OCI-LY3 (cell line): ENCODE measurements around the gene TSPYL1.

ENCODE experiments used
- H2AFZ ChIP-seq: fragments of 200-600, 300-600 bp; shearing (Covaris generic); 2 replicates; pipeline ENCODE4 v1.6.0; 2014; ENCODE audit warnings: antibody characterized with exemption, low read depth, low read length
- H3K27ac ChIP-seq: fragments of 200-600, 300-600 bp; sonication (generic); 2 replicates; pipeline ENCODE4 v1.5.1; 2014; ENCODE audit warnings: mild to moderate bottlenecking, low read length, moderate library complexity, mixed read lengths
- H3K27me3 ChIP-seq: fragments of 200-600, 300-600 bp; sonication (generic); 2 replicates; pipeline ENCODE4 v1.6.1; 2014; ENCODE audit warnings: low read depth, low read length, mixed read lengths
- H3K36me3 ChIP-seq: fragments of 200-600, 300-600 bp; sonication (generic); replicated peaks from 2 replicates; pipeline ENCODE3; 2014; ENCODE audit warnings: low read depth, low read length, mixed read lengths
- H3K4me1 ChIP-seq: fragments of 300-600, 200-600 bp; sonication (generic); 2 replicates; pipeline ENCODE4 v1.6.1; 2014; ENCODE audit warnings: low read length, mixed read lengths
- H3K4me2 ChIP-seq: fragments of 200-600, 300-600 bp; sonication (generic); 2 replicates; pipeline ENCODE4 v1.6.1; 2014; ENCODE audit warnings: low read length, mixed read lengths
- H3K4me3 ChIP-seq: fragments of 300-600, 200-600 bp; sonication (generic); 2 replicates; pipeline ENCODE4 v1.5.1; 2014; ENCODE audit warnings: antibody characterized with exemption, mild to moderate bottlenecking, low read length, moderate library complexity
- H3K79me2 ChIP-seq: fragments of 300-600, 200-600 bp; shearing (Covaris generic); 2 replicates; pipeline ENCODE4 v1.6.1; 2014; ENCODE audit warnings: mild to moderate bottlenecking, low read length, mixed read lengths
- H3K9ac ChIP-seq: fragments of 300-600, 200-600 bp; shearing (Covaris generic); 2 replicates; pipeline ENCODE4 v1.6.0; 2014; ENCODE audit warnings: mild to moderate bottlenecking, low read length, moderate library complexity
- H3K9me3 ChIP-seq: fragments of 200-600, 300-600 bp; shearing (Covaris generic); 2 replicates; pipeline ENCODE4 v1.6.1; 2014; ENCODE audit warnings: low read length, mixed read lengths; ENCODE audit not compliant: insufficient read depth
- H4K20me1 ChIP-seq: fragments of 200-600, 300-600 bp; sonication (generic); 2 replicates; pipeline ENCODE4 v1.6.1; 2016; ENCODE audit warnings: low read length, mixed read lengths; ENCODE audit not compliant: insufficient read depth
- EZH2phosphoT487 ChIP-seq: fragments of 200-600 bp; shearing (Covaris generic); IDR thresholded peaks from 2 replicates; pipeline ENCODE4 v1.6.1; 2018; ENCODE audit warnings: antibody characterized with exemption, mixed run types, low read depth
- TF ChIP-seq, protein P1 (sequence below): fragments of 200-600, 300-600 bp; sonication (generic); IDR thresholded peaks from 2 replicates; pipeline ENCODE4 v1.5.1; 2014; ENCODE audit warnings: antibody characterized with exemption, low read length, low read depth

Gene TSPYL1

DNA sequence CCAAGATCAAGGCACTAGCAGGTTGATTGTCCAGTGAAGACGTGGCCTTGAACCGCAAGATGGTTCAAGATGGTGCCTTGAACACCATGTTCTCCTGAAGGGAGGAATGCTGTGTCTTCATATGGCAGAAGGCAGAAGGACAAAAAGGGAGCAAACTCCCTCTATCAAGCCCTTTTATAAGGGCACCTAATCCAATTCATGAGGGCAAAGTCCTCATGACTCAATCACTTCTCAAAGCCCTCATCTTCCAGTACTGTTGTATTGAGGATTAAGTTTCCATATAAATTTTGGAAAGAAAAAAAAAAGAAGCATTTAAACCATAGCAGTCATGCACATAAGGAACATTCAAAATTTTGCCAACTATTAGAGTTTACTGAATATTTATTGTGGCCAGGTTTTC is 29.9 kb upstream of the TSPYL1 start:
- H3K36me3 ChIP-seq, result no peaks in the 10 kb centered on the region
- H3K79me2 ChIP-seq, result no peaks in the 10 kb centered on the region
- no peaks in the 10 kb centered on the region for H4K20me1 ChIP-seq
- H2AFZ ChIP-seq, result no peak overlapping the region
- H3K9ac ChIP-seq, result no peak overlapping the region
- H3K4me2 ChIP-seq, result no peak overlapping the region
- H3K4me1 ChIP-seq, result peaks cover 43% of the 10 kb centered on the region
- H3K4me3 ChIP-seq, result no peak overlapping the region
- no peak for TF ChIP-seq EZH2phosphoT487
- TF ChIP-seq, protein P1, sequence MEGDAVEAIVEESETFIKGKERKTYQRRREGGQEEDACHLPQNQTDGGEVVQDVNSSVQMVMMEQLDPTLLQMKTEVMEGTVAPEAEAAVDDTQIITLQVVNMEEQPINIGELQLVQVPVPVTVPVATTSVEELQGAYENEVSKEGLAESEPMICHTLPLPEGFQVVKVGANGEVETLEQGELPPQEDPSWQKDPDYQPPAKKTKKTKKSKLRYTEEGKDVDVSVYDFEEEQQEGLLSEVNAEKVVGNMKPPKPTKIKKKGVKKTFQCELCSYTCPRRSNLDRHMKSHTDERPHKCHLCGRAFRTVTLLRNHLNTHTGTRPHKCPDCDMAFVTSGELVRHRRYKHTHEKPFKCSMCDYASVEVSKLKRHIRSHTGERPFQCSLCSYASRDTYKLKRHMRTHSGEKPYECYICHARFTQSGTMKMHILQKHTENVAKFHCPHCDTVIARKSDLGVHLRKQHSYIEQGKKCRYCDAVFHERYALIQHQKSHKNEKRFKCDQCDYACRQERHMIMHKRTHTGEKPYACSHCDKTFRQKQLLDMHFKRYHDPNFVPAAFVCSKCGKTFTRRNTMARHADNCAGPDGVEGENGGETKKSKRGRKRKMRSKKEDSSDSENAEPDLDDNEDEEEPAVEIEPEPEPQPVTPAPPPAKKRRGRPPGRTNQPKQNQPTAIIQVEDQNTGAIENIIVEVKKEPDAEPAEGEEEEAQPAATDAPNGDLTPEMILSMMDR, result no peak
- no peaks in the 10 kb centered on the region for H3K9me3 ChIP-seq
- no peak overlapping the region for H3K27ac ChIP-seq
- H3K27me3 ChIP-seq, result no peaks in the 10 kb centered on the region

DNA sequence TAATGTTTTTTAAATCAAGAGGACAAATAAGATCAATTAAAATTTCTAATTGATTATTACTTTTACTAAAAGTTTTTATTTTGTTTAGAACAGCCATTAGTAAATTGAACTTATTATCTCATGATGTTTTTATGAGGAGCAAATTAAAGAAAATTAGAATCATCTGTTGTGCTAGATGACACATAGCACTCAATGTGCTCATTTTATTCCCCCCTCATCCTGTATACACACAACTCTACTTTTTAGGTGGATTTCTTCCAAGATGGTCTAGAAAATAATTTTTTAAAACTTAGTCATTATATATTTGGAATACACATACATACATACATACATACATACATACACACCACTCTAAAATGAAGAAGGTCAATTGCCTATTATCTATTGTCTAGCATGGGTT is 29.3 kb upstream of the TSPYL1 start:
- Histone ChIP-seq H2AFZ (no peak overlapping the region), H3K9me3 (no peaks in the 10 kb centered on the region), H3K4me3 (no peak overlapping the region), H3K4me1 (peaks cover 43% of the 10 kb centered on the region), H3K9ac (no peak overlapping the region), H3K36me3 (no peaks in the 10 kb centered on the region), H3K4me2 (no peak overlapping the region), H3K27me3 (no peaks in the 10 kb centered on the region), H4K20me1 (no peaks in the 10 kb centered on the region), H3K79me2 (no peaks in the 10 kb centered on the region), H3K27ac (no peak overlapping the region)
- TF ChIP-seq, protein P1, result no peak
- TF ChIP-seq EZH2phosphoT487, result no peak

DNA sequence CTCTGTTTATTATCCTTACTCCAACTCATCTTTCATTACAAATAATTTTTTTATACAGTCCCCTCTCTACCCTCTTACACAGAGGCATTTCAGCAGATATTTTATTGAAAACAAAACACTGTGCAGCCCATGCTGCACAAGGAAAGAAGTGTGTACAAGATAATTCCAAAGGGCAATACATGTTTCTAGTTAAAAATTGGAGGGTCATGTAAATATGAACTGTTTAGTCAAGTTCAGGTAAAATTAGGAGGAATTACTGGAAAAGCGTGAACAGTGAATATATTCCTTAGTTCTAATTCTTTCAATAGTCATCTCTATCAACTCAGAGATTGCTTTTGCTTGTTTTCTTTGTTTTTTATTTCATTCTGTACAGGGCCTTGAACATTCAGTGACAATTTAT is 27.9 kb upstream of the TSPYL1 start:
- Histone ChIP-seq H3K9me3 (no peaks in the 10 kb centered on the region), H3K4me1 (peaks cover 46% of the 10 kb centered on the region), H3K79me2 (no peaks in the 10 kb centered on the region), H3K4me2 (no peak overlapping the region), H3K36me3 (no peaks in the 10 kb centered on the region), H2AFZ (no peak overlapping the region), H4K20me1 (no peaks in the 10 kb centered on the region), H3K9ac (no peak overlapping the region), H3K27ac (no peak overlapping the region), H3K4me3 (no peak overlapping the region), H3K27me3 (no peaks in the 10 kb centered on the region)
- TF ChIP-seq, protein P1, result no peak
- no peak for TF ChIP-seq EZH2phosphoT487

DNA sequence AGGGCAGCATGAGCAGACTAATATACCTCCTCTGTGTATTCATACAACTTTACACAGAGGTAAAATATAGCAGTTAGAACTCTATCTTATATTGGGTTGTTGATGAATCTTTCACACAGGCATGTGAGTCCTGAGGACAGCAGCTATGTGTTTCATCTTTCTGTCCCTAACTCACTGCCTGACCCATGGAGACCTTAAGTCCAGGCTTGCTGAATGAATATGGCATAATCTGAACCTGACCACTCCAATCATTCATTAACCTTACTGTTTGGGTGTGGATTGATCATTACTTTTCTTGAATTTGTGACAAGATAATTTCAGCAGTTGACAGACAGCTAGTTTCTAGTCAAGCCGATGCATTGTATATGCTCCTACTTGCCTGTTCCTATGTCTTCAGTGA is 27.3 kb upstream of the TSPYL1 start:
- H3K4me2 ChIP-seq, result no peak overlapping the region
- H3K4me1 ChIP-seq, result peaks cover 46% of the 10 kb centered on the region
- H3K79me2 ChIP-seq, result no peaks in the 10 kb centered on the region
- peak overlapping the region; percentile 23; the same call in 1 of the 2 replicates for H3K27ac ChIP-seq
- no peaks in the 10 kb centered on the region for H3K9me3 ChIP-seq
- no peaks in the 10 kb centered on the region for H4K20me1 ChIP-seq
- no peak overlapping the region for H3K4me3 ChIP-seq
- H3K36me3 ChIP-seq, result no peaks in the 10 kb centered on the region
- no peak overlapping the region; the same call in 1 of the 2 replicates for H2AFZ ChIP-seq
- H3K27me3 ChIP-seq, result no peaks in the 10 kb centered on the region
- TF ChIP-seq, protein P1, result no peak
- no peak for TF ChIP-seq EZH2phosphoT487
- H3K9ac ChIP-seq, result no peak overlapping the region
